ENCODE data around the gene FAM162A.

The FAM162A gene

DNA sequence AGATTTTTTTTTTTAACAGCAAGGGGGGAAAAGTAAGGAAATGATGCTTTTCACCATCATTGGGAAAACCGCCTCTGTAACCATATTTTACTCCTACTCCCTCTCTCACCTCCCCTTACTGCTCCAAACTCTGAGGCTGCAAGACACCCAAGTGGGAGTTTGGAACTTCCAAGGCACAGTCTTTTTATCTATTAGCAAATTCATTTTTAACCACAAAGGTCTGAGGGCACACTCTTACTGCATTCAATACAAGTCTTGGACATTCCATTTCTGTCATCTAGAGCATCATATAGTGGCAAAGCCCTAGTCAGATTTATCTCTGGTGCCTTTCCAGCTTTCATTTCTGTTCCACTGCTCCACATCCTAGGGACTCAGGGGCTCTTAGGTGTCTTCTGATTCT is 13.2 kb downstream of the FAM162A start:
- no peak overlapping the region for H3K4me2 ChIP-seq (ENCODE audit: low read length)
- H3K9ac ChIP-seq (ENCODE audit: low read length): no peak overlapping the region
- no peak for TF ChIP-seq EZH2phosphoT487 (IDR thresholded peaks at IDR 0.05; ENCODE audit: low read depth)
- TF ChIP-seq, protein P1, sequence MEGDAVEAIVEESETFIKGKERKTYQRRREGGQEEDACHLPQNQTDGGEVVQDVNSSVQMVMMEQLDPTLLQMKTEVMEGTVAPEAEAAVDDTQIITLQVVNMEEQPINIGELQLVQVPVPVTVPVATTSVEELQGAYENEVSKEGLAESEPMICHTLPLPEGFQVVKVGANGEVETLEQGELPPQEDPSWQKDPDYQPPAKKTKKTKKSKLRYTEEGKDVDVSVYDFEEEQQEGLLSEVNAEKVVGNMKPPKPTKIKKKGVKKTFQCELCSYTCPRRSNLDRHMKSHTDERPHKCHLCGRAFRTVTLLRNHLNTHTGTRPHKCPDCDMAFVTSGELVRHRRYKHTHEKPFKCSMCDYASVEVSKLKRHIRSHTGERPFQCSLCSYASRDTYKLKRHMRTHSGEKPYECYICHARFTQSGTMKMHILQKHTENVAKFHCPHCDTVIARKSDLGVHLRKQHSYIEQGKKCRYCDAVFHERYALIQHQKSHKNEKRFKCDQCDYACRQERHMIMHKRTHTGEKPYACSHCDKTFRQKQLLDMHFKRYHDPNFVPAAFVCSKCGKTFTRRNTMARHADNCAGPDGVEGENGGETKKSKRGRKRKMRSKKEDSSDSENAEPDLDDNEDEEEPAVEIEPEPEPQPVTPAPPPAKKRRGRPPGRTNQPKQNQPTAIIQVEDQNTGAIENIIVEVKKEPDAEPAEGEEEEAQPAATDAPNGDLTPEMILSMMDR (IDR thresholded peaks at IDR 0.05; ENCODE audit: low read depth, low read length): no peak
- H2AFZ ChIP-seq (ENCODE audit: low read depth, low read length): no peak overlapping the region
- H3K79me2 ChIP-seq (ENCODE audit: low read length): peaks cover 25% of the 10 kb centered on the region
- peaks cover 11% of the 10 kb centered on the region for H3K36me3 ChIP-seq (replicated peaks; ENCODE audit: low read depth, low read length)
- H3K9me3 ChIP-seq (ENCODE audit: insufficient read depth, low read length): no peaks in the 10 kb centered on the region
- H3K27me3 ChIP-seq (ENCODE audit: low read depth, low read length): no peaks in the 10 kb centered on the region
- H3K27ac ChIP-seq (ENCODE audit: low read length): no peak overlapping the region
- no peaks in the 10 kb centered on the region for H3K4me1 ChIP-seq (ENCODE audit: low read length)
- peaks cover 19% of the 10 kb centered on the region for H4K20me1 ChIP-seq (ENCODE audit: insufficient read depth, low read length)
- H3K4me3 ChIP-seq (ENCODE audit: low read length): no peak overlapping the region

DNA sequence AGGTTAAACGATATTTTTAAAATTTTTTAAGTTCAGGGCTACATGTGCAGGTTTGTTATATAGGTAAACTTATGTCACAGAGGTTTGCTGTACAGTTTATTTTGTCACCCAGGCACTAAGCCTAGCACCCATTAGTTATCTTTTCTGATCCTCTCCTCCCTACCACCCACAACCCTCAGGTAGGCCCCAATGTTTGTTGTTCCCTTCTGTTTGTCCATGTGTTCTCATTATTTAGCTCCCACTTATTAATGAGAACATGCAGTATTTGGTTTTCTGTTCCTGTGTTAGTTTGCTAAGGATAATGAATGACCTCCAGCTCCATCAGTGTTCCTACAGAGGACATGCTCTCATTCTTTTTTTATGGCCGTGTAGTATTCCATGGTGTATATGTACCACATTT is 14.9 kb downstream of the FAM162A start:
- no peak overlapping the region for H3K4me2 ChIP-seq (ENCODE audit: low read length)
- no peak overlapping the region for H3K4me3 ChIP-seq (ENCODE audit: low read length)
- H3K4me1 ChIP-seq (ENCODE audit: low read length): no peaks in the 10 kb centered on the region
- H3K9me3 ChIP-seq (ENCODE audit: insufficient read depth, low read length): no peaks in the 10 kb centered on the region
- H3K27me3 ChIP-seq (ENCODE audit: low read depth, low read length): no peaks in the 10 kb centered on the region
- peaks cover 16% of the 10 kb centered on the region for H3K36me3 ChIP-seq (replicated peaks; ENCODE audit: low read depth, low read length)
- H3K9ac ChIP-seq (ENCODE audit: low read length): no peak overlapping the region
- peaks cover 10% of the 10 kb centered on the region; the same call in 1 of the 2 replicates for H4K20me1 ChIP-seq (ENCODE audit: insufficient read depth, low read length)
- H2AFZ ChIP-seq (ENCODE audit: low read depth, low read length): no peak overlapping the region
- H3K79me2 ChIP-seq (ENCODE audit: low read length): peaks cover 16% of the 10 kb centered on the region
- TF ChIP-seq, protein P1 (IDR thresholded peaks at IDR 0.05; ENCODE audit: low read depth, low read length): no peak
- no peak overlapping the region for H3K27ac ChIP-seq (ENCODE audit: low read length)

DNA sequence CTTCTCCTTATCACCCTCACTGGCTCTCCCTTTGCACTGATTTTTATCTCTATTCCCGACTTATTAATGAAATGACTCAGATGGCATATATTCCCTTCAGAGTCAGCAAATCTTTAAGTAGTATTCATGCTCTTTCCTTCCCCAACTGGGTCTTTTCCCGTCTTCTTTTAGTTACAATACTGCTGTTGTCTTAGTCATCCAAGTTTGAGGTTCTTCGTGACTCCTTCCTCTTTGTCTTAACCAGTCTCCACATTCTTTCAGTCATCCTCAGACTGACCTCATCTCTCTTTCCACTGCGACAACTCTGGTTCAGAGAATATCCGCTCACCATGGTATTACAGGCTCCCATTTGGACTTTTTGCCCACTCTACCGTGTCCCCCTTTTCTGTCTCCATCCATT is 19.5 kb downstream of the FAM162A start:
- H3K4me1 ChIP-seq (ENCODE audit: low read length): no peaks in the 10 kb centered on the region
- H3K9ac ChIP-seq (ENCODE audit: low read length): no peak overlapping the region
- no peaks in the 10 kb centered on the region for H3K27me3 ChIP-seq (ENCODE audit: low read depth, low read length)
- no peak overlapping the region for H3K4me2 ChIP-seq (ENCODE audit: low read length)
- H3K36me3 ChIP-seq (replicated peaks; ENCODE audit: low read depth, low read length): peaks cover 54% of the 10 kb centered on the region
- H3K27ac ChIP-seq (ENCODE audit: low read length): no peak overlapping the region
- peaks cover 10% of the 10 kb centered on the region; the same call in 1 of the 2 replicates for H4K20me1 ChIP-seq (ENCODE audit: insufficient read depth, low read length)
- TF ChIP-seq, protein P1 (IDR thresholded peaks at IDR 0.05; ENCODE audit: low read depth, low read length): no peak
- no peak for TF ChIP-seq EZH2phosphoT487 (IDR thresholded peaks at IDR 0.05; ENCODE audit: low read depth)
- H3K9me3 ChIP-seq (ENCODE audit: insufficient read depth, low read length): no peaks in the 10 kb centered on the region
- peaks cover 13% of the 10 kb centered on the region; the same call in 1 of the 2 replicates for H3K79me2 ChIP-seq (ENCODE audit: low read length)
- H2AFZ ChIP-seq (ENCODE audit: low read depth, low read length): no peak overlapping the region
- H3K4me3 ChIP-seq (ENCODE audit: low read length): no peak overlapping the region

DNA sequence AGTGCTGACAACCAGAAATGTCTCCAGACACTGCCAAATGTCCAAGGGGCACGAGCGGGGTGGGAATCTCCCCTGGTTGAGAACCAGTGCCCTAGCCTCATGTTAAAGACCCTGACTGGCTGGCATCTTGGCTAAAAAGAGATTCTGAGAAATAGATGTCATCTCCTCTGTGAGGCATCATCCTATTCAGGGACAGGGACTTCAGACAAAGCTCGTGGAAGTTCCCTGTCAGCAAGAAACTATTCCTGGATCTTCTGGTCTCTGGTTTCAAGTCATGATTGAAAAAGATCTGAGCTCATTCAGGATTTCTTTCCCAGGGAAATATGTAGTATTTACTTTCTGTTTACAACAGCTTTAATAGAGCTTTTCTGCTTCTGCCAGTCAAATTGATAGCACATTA is 21.0 kb downstream of the FAM162A start:
- Histone ChIP-seq H2AFZ (ENCODE audit: low read depth, low read length) (no peak overlapping the region), H3K9me3 (ENCODE audit: insufficient read depth, low read length) (no peaks in the 10 kb centered on the region), H3K4me1 (ENCODE audit: low read length) (no peaks in the 10 kb centered on the region), H3K9ac (ENCODE audit: low read length) (no peak overlapping the region), H3K79me2 (ENCODE audit: low read length) (peaks cover 6% of the 10 kb centered on the region; the same call in 1 of the 2 replicates), H4K20me1 (ENCODE audit: insufficient read depth, low read length) (peaks cover 10% of the 10 kb centered on the region; the same call in 1 of the 2 replicates), H3K36me3 (replicated peaks; ENCODE audit: low read depth, low read length) (peaks cover 63% of the 10 kb centered on the region), H3K27ac (ENCODE audit: low read length) (no peak overlapping the region), H3K27me3 (ENCODE audit: low read depth, low read length) (no peaks in the 10 kb centered on the region), H3K4me2 (ENCODE audit: low read length) (no peak overlapping the region), H3K4me3 (ENCODE audit: low read length) (no peak overlapping the region)
- no peak for TF ChIP-seq EZH2phosphoT487 (IDR thresholded peaks at IDR 0.05; ENCODE audit: low read depth)
- TF ChIP-seq, protein P1 (IDR thresholded peaks at IDR 0.05; ENCODE audit: low read depth, low read length): no peak
